ENCODE measurements around the gene LRBA. TPM values are rescaled to one million over a fixed set of nuclear protein-coding genes. Genes with fewer than 3 reads are reported as not detected.

LRBA gene
- total RNA-seq, 1 donor from 2014 or later, result 93.1 TPM

DNA sequence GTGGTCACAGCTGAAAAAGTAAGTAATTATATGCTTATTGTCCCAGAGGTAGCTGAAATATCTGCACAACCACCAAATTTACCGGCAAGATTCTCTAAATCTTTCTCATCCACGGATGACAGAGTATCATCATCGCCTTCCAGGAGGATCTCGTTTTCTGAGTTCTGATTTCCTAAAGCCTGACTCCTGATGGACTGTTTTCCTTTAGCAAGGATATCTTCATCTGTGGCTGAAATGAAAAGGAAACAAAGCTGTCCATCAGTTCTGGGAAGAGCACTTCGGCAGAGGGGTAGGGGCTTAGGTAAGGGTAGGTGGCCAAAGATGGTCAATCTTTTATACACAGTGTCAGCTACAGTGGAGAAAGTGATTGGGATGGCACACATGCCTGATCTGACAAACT is 424.5 kb downstream of the LRBA start:
- DNase-seq (ENCODE audit: low spot score), result no peak

DNA sequence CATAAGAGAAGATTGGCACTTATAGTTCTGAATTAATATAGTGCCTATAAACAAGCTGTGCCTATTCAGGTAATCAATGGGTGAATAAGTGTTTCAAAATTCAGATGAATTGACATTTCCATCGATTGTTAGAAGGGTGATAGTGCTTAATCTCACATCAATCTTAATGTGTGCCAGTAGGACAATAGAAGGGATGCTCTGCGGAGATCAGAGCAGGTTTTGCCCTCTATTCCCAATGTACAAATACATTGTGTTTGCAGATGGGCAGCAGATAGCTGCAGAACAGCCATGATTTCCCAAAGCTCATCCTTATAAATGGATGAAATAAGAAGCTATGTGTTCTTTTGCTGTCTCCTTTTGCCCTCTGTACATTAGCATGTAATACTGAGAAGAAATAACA is 425.9 kb downstream of the LRBA start:
- no peak for DNase-seq (ENCODE audit: low spot score)

DNA sequence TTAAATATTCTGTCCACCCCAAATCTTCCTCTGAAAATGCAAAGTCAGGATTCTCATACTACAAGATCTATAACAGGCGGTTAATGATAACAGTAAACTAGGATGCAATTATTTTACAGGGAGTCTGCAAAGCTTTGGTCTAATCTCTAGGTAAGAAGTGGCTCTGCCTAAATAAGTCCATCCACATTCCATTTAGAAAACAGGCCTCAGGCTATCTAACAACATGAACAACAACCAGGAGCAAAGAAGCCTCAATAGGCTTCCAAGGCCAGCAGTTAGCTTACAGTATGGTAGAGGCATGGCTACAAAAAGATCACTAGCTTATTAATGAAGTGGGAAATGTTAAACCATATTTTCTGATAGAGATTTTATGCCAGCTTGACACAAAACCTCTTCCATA is 426.8 kb downstream of the LRBA start:
- no peak for DNase-seq (ENCODE audit: low spot score)

DNA sequence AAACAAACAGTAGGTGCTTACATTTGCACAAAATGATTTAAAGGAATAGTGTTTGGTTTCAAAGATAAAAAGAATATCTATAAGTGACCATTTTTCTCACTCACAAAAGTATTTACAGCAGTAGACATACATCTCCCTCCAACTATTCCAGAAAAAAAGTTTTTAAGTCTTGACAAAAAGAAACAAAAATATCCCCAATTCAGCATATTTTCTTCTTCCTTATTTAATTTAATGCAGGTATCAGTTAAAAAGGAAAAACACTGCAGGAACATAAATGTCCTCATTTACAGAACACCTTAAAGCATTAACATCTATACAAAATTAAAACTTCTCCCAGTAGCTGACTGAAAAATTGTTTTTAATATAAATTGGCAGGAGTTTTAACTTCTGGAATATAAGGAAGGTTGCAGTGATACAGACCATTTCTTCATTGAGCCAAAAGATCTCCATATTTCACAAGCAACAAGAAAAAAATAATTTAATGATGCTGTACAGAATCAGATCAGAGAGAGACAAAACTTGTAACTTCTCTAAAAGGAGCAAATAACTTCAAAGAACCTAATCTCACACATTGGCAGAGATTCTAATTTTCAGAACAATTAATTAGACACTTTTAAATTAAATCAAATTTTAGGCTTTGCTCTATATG is 428.8 kb downstream of the LRBA start:
- DNase-seq (ENCODE audit: low spot score), result no peak

DNA sequence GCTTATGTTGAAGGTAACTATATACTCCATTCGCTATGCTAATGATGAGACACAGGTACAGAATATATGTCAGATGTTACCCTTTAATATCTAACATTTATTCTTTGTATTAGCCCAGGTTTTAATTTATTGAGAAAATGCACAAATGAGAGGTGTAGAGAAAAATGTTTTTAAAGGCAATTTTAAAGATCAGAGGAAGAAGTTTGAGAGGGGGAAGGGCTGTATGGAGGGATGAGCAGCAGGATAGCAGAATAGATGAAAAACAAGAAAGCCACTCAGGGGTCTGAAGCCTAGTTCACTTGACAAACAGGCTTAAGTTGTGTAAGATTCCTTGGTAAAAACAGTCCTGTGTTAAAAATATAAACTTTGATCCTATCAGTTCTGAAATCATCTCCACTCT is 429.5 kb downstream of the LRBA start:
- DNase-seq (ENCODE audit: low spot score), result no peak

DNA sequence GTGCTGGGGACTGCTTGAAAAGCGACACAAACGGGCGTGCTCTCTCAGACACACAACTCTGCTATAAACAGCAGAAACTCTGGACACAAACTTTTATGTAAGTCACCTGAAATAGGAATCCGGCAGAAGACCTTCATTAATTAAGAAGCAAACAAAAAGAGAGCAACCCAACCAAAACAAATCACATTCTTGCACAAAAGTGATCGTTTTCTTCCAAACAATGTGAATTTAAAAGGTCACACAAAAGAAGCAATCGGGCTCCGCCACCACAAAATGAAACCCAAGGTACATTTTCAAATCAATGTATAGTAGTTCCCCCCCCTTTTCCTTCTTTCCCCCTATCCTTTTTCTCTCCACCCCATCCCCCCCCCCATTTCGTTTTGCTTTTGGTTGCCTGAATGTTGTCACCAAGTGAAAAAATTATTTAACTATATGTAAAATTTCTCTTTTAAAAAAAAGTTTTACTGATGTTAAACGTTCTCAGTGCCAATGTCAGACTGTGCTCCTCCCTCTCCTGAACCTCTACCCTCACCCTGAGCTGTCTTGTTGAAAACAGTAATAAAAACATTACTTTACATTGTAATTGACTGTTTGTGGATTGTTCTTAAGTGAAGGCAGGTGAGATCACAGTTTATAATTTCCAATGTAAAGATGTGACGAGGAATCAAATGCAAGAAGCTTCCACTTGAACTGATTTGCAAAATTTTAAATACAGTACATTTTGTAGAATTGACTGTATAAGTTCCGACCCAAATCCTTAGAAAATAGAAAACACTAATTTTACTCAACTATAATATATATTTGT is 430.8 kb downstream of the LRBA start:
- no peak for DNase-seq (ENCODE audit: low spot score)

DNA sequence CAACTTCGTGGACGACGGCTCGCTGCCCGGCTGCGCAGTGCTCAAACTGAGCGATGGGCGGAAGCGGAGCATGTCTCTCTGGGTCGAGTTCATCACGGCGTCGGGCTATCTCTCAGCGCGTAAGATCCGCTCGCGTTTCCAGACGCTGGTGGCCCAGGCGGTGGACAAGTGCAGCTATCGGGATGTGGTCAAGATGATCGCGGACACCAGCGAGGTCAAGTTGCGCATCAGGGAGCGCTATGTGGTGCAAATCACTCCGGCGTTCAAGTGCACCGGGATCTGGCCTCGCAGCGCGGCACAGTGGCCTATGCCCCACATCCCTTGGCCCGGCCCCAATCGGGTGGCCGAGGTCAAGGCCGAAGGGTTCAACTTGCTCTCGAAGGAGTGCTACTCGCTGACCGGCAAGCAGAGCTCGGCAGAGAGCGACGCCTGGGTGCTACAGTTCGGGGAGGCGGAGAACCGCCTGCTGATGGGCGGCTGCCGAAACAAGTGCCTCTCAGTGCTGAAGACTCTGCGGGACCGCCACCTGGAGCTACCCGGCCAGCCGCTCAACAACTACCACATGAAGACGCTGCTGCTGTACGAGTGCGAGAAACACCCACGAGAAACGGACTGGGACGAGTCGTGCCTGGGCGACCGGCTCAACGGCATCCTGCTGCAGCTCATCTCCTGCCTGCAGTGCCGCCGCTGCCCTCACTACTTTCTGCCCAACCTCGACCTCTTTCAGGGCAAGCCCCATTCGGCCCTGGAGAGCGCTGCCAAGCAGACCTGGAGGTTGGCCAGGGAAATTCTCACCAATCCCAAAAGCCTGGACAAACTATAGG is 431.6 kb downstream of the LRBA start:
- no peak for DNase-seq (ENCODE audit: low spot score)

DNA sequence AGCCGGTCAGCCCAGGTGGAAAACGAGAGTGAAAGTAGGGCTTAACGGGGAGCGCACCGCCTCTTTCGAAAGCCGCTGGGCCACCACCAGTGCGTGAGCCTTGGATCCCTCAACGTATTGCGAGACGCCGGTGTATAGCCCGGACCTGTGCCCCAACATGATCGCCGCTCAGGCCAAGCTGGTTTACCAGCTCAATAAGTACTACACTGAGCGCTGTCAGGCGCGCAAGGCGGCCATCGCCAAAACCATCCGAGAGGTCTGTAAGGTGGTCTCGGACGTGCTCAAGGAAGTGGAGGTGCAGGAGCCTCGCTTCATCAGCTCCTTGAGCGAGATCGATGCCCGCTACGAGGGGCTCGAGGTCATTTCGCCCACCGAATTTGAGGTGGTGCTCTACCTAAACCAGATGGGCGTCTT is 432.2 kb downstream of the LRBA start:
- DNase-seq (ENCODE audit: low spot score), result no peak

DNA sequence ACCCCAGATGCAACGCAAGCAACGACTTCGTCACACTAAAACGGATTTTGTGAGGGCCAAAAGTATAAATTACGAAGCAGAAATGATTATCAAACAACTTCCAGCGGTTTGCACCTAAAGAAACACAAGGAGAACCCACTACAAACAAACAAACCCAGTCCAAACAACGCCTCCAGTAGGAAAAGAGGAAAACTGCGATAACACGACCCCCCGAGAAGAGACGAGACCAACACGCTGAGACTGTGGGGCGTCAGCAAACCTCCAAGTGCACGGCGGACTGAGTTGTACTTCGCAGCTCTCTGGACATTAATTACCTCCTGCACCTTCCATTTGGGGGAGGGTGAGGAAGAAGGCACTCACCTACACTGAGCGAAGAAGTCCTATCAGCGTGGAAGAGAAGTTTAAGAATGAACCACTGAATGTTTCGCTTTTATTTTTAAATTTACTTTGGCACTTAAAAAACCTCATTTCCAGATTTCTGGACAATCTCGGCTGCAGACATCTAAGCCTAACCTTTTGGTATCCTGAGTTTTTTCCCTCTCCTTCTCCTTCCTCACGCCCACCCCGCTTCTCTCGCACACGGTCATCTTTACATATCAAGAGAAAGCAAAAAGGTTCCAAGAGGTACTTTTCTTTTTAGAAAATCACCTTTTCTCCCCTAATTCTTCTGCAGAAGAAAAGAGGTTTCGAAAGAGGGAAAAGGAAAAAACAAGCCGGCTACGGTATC is 432.8 kb downstream of the LRBA start, which contains the start of gene MAB21L2:
MAB21L2 (plus strand) TSS at position 6 of the 727 bp plus-strand sequence. CDS start 879 bp downstream, outside the sequence.
- DNase-seq (ENCODE audit: low spot score), result no peak

DNA sequence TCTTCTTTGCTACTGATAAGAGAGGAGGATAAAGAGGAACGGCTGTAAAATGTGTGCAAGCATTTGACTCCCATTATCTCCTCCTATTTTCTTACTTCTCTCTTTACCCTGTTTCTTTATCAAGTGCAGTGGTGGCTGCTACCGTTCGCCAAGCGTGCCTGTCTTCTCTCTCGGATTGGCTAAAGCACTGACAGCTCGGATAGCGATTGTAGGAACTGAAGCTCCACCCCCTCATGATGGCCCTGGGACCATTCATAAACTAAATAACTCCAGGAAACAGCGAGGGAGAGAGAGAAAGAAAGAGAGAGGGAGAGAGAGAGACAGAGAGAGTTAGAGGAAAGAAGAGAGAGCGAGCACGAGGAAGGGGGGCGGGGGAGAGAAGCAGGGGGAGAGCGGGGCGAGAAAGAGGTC is 433.4 kb downstream of the LRBA start:
- no peak for DNase-seq (ENCODE audit: low spot score)

DNA sequence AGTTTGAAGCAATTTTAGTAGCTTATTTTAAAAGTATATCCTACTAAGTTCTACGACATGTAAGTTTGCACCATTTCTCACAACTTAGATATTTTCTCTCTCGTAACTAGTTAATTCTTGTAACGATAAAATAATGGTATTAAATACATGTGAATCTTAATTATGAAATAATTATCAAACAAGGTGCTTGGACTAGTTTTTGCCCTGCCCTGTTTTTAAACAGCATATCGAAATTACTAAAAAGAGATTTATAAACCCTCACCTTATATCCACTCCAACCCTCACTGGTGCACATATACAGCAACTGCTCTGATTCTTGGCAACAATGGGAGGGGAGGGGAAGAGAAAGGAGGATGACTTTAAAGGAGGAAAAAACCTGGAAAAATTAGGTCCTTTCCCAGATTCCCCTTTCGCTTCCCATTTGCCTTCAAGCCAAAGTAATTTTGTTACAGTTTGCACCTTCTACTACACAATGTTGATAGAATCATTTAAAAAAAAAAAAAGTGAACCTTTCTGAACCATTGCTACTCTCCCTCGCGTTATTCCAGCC is 434.0 kb downstream of the LRBA start:
- no peak for DNase-seq (ENCODE audit: low spot score)

DNA sequence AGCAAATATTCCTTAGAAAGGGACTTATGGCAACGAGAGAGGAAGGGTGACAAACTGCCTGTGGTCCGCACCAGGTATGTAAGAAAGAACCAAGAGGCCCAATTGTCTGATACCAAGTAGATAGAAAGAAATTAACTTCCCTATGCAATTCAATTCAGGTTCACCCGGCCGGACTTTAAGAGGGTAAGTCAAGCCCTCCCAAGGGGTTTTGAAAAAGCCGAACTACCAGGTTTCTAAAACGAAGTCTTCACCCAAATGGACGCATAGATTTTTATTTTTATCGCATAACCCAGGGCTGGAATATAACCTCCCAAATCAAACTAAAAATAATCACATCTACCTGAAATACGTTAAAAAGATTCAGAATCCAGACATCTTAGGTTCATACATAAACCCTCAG is 434.8 kb downstream of the LRBA start:
- no peak for DNase-seq (ENCODE audit: low spot score)

DNA sequence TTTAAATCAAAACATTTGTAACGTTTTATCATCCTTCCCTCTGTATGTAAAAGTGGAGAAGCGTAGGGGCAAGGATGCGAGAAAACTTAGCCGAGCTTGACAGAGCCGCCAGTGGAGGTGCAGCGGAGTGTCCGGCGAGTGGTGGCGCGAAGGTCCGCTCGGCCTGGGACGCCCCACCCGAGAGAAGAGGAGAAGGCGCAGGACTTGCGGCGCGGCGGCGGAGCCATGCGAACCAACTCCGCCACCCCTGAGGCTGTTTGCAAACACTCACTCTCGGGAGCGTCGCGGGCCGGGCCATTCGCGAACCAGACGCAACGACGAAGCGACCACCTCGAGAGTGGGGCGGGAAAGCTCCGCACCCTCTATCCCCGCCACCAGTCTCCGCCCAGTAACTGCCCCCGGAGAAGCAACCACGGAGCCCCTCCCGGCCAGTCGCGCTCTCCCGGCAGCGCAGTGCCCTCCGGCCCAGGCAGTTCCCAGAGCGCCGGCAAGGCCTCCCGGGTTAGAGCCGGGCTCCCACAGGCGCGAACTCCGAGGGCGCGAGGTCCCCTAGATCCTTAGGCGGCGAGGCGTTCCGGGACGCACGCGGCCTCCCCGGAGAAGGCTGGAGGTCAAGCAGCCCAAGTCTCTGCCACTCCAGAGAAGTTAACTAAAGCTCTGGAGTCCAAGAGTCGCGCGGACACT is 435.4 kb downstream of the LRBA start:
- DNase-seq (ENCODE audit: low spot score), result no peak

DNA sequence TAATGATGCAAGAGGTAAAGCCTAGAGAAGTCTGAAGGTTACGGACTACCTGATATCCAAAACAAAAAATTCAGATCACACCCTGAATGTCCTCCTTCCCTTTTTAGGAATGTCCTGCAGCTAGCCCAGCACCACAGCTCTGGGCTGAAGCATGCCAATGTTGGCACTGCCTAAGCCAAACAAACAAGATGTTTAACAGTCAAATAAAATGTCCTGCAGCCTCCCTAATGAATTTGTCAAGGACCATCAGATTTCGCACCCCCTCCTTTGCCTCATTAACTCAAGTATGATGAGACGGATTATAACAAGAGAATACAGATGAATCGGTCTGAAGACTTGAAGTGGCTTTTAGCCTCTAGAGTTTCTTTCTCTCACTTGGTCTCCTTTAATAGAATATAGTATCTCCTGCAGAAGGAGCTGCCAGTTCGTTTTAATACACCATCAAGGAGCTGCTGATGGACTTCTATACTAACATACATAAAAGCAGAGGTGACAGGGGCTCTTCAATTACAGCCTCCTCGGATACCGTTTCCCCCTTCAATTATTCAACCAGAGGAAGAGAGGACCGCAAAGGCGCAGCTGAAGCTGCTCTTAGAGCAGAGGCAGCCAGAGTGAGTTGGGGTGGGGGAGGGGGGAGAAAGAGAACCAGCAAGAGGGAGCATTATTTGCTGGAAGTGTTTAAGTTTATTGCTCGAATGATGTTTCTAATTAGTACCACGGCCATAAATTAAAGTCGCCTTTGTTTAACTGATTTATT is 436.2 kb downstream of the LRBA start:
- DNase-seq (ENCODE audit: low spot score), result no peak

DNA sequence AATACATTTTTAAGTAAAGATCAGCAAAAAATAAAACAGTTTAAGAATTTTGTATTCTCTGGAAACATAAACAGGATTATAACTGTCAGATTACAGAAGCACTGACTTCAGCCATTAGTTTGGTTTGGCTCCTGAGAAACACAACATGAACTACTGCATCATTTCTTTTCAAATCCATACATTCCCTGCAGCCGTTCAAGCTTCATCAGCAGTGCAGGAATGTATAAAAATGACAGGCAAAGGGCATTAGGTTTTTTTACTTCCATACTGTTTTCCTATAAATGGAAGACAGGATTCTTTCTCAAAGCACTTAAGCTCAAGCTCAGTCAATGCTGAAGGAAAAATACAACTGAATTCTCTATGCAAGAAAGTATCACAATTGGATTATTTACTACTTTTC is 437.3 kb downstream of the LRBA start:
- DNase-seq (ENCODE audit: low spot score), result no peak

DNA sequence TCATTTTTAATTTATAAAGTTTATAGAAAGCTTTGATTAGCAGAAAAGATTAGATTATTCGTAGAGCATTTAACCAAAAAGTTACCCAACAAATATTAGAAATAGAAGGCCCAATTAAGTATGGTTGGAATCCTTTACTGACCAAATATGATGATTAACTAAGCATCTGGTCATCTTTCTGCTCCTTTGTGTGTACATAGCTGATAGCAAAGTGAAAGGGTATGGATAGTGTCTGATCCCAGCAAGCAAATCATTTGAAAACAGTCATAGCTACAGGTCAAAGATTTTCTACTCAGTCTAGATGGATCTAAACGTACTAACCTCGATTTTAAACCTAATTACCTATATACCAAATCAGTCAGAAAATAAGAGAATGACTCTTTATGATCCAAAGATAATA is 440.4 kb downstream of the LRBA start:
- DNase-seq (ENCODE audit: low spot score), result no peak

DNA sequence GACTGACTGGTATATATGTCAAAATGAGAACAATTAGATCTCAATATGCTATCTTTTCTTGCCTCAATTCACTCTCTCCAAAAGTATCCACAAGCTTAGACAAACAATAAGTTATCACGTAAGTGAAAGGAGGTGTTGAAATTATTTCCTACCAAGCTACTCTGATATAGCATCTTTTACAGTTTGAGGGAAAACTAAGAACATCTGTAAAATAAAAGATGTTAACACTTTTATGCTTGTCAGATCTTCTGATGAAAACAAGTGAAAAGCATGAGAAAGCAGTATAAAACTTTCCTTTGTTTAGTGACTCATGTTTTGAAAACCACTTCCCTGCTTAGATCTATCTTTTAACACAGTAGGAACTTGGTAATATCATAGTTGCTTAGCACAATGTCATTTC is 441.6 kb downstream of the LRBA start:
- DNase-seq (ENCODE audit: low spot score), result no peak

DNA sequence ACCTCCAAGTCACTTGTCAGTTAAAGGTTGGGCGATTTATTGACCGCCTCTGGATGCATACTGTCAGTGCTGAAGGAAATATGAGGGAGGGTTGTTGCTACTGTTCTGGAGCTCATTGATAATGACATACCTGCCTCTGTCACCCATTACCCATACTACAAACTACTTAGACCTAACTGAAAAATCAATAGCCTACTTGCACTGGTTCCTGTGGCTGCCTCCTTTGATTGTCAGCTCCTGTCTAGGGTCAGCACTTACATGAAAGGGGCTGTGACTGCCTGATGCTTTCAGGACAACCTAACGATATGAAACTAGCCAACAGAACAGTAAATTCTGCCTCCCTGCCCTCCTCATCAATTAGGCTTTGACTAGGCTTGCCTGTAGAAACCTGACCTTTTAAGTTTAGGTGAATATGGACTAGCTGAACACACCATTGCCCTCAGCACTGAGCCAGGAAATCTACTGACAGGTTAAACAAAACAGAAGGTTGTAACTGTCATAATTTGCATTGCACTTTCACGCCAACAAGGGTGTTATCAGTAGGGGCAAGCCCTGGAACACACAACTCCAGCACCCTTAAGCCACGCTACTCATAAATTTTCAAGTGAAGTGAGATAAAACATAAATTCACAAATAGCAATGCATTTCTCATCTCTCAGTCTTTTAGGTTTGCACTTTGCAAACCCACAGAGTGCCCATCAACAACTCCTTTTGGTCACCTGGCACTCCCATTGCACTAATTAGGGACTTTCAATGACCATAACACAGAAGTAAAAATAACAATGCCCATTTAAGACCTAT is 442.2 kb downstream of the LRBA start:
- no peak for DNase-seq (ENCODE audit: low spot score)

DNA sequence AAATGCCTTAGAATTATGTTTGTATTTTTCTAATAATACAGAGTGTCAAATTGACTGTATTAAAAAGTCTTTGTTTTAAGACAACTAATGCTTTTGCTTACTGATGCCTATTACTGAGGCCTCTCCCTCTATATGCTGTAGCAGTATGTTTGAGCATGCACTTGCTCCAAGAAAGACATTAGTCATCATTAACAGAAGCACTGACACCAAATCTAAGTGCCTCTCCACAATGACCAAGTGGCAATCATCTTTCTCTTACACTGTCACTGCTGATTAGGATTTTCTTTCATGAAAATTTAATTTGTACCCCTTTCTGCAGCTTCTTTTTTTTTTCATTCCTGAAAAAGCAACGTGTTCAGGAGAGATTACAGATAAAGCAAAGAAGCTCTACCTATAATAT is 444.2 kb downstream of the LRBA start:
- DNase-seq (ENCODE audit: low spot score), result no peak
